Ovary (tissue), 9 donors: ENCODE data around the gene PPRC1. TPM values are rescaled to one million over a fixed set of nuclear protein-coding genes. Genes with fewer than 3 reads are reported as not detected.

Experiments
- DNase-seq, 5 donors: peaks; one replicate each; pipeline ENCODE4 v3.0.0-alpha.2; 2019 to 2020
- H3K27ac ChIP-seq, 2 donors: fragments of 200-600 bp; one replicate each; pipeline versions ENCODE4 v1.5.1 to v1.8.0; 2019 to 2022
- H3K27me3 ChIP-seq: fragments of 200-600 bp; one replicate; pipeline ENCODE4 v1.8.0; 2022
- H3K36me3 ChIP-seq: fragments of 200-600 bp; sonication (generic); one replicate; pipeline ENCODE4 v1.5.1; 2019
- H3K4me1 ChIP-seq: one replicate; pipeline ENCODE4 v1.8.1; 2013; ENCODE audit warnings: mild to moderate bottlenecking, moderate library complexity; ENCODE audit not compliant: insufficient read depth
- H3K4me3 ChIP-seq: fragments of 200-600 bp; sonication (generic); one replicate; pipeline ENCODE4 v1.5.1; 2017
- H3K9me3 ChIP-seq, 2 donors: fragments of 200-600 bp in 1 of 2; sonication (generic) in 1 of 2; one replicate each; pipeline versions ENCODE4 v1.5.1 to v1.8.1; 2013 to 2019; ENCODE audit warnings: mild to moderate bottlenecking in 1 of 2, moderate library complexity in 1 of 2
- EP300 ChIP-seq: sonication (generic); formaldehyde crosslinking; IDR thresholded peaks from one replicate; pipeline ENCODE4 v1.6.1; 2017; ENCODE audit warnings: antibody characterized with exemption
- POLR2A ChIP-seq: fragments of 450-650 bp; IDR thresholded peaks from one replicate; pipeline ENCODE4 v1.6.1; 2017; ENCODE audit warnings: antibody characterized with exemption, mild to moderate bottlenecking, moderate library complexity
- WGBS, 3 donors: extraction: QIAGEN DNeasy Blood & Tissue Kit in 1 of 3; methylation state at CpG; one replicate each; pipeline versions ENCODE4 v1.1.5 to v1.1.7; 2013 to 2017; 5-methylcytosine and 5-hydroxymethylcytosine counted together
- intact Hi-C, 4 donors: fragments of 100-400 bp; cut with DNase I; formaldehyde crosslinking; loops; one replicate each; pipeline versions ENCODE4 v1.11.0 to v1.15.1; 2022 to 2023
- polyA plus RNA-seq, 2 donors: library from polyadenylated mRNA; stranded (reverse); fragments of 200-250 nt in 1 of 2; fragments of 350-450 nt in 1 of 2; fragmentation: Illumina TruSeq in 1 of 2; extraction: RNeasy Lipid Tissue Mini Kit (QIAGEN cat#74804) in 1 of 2; gene quantifications; one replicate each; pipeline ENCODE4 v1.2.3, GENCODE V29; 2013 to 2014
- total RNA-seq, 7 donors: library from RNA; depleted of rRNA in 2 of 7; stranded (reverse); fragments of >200 nt in 2 of 7; fragmentation: NEBNext Ultra II Directional in 3 of 7; extraction: Animal tissue kit (Norgen Biotek cat#: 25700) in 3 of 7; gene quantifications; one replicate each; pipeline versions ENCODE4 v1.1.0 to v1.2.4, GENCODE V29; 2016 to 2023
- TF ChIP-seq, protein P1 (sequence below), 3 donors: fragments of 450-650 bp in 2 of 3; fragments of 200-600 bp in 1 of 3; IDR thresholded peaks; one replicate each; pipeline versions ENCODE4 v1.5.1 to v1.8.0; 2016 to 2022; ENCODE audit warnings: antibody characterized with exemption in 3 of 3, mild to moderate bottlenecking in 1 of 3
- donor health status: DM: no; HTN: no; CAD: no; lungs with moderate emphysema.
- donor health status: DM: no; HTN: no; CAD: no.
- donor health status: Bipolar disorder and iron deficiency.
- donor health status: DM: yes; HTN: yes; CAD: no.
- donor health status: DM: no; HTN: no; CAD: no.
- donor health status: DM: yes; HTN: yes; CAD: no.

Gene PPRC1
- total and polyA plus RNA-seq, 9 donors, result 11.8 to 68.7 (median 35.1) TPM

DNA sequence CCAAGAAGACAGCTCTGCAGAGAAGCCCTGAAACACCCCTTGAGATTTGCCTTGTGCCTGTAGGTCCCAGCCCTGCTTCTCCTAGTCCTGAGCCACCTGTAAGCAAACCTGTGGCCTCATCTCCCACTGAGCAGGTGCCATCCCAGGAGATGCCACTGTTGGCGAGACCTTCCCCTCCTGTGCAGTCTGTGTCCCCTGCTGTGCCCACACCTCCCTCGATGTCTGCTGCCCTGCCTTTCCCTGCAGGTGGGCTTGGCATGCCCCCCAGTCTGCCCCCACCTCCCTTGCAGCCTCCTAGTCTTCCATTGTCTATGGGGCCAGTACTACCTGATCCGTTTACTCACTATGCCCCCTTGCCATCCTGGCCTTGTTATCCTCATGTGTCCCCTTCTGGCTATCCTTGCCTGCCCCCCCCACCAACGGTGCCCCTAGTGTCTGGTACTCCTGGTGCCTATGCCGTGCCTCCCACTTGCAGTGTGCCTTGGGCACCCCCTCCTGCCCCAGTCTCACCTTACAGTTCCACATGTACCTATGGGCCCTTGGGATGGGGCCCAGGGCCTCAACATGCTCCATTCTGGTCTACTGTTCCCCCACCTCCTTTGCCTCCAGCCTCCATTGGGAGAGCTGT is 8.2 kb downstream of the PPRC1 start:
- no peak for DNase-seq
- Histone ChIP-seq H3K9me3 (no peaks in the 10 kb centered on the region), H3K4me1 (peaks cover 3% of the 10 kb centered on the region), H3K36me3 (no peaks in the 10 kb centered on the region), H3K4me3 (no peak overlapping the region), H3K27me3 (no peaks in the 10 kb centered on the region), H3K27ac (no peak overlapping the region)
- intact Hi-C loops, result no loop called here
- WGBS, 3 donors, result 77 to 82% (median 80%) methylated on average over 5 of the region's 5 CpGs
- TF ChIP-seq, protein P1, sequence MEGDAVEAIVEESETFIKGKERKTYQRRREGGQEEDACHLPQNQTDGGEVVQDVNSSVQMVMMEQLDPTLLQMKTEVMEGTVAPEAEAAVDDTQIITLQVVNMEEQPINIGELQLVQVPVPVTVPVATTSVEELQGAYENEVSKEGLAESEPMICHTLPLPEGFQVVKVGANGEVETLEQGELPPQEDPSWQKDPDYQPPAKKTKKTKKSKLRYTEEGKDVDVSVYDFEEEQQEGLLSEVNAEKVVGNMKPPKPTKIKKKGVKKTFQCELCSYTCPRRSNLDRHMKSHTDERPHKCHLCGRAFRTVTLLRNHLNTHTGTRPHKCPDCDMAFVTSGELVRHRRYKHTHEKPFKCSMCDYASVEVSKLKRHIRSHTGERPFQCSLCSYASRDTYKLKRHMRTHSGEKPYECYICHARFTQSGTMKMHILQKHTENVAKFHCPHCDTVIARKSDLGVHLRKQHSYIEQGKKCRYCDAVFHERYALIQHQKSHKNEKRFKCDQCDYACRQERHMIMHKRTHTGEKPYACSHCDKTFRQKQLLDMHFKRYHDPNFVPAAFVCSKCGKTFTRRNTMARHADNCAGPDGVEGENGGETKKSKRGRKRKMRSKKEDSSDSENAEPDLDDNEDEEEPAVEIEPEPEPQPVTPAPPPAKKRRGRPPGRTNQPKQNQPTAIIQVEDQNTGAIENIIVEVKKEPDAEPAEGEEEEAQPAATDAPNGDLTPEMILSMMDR (IDR thresholded peaks at IDR 0.05), result no peak
- TF ChIP-seq EP300 (no peak), POLR2A (no peak)

DNA sequence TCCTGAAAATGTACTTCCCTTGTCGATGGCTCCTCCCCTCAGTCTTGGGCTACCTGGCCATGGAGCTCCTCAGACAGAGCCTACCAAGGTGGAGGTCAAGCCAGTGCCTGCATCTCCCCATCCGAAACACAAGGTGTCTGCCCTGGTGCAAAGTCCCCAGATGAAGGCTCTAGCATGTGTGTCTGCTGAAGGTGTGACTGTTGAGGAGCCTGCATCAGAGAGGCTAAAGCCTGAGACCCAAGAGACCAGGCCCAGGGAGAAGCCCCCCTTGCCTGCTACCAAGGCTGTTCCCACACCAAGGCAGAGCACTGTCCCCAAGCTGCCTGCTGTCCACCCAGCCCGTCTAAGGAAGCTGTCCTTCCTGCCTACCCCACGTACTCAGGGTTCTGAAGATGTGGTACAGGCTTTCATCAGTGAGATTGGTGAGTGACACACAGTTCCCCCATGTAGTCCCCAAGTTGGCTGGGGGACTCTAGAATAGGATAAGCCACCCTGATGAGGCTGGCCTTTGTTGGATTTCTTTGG is 8.8 kb downstream of the PPRC1 start:
- DNase-seq, result peak in 1 of 5 donors; percentile 10
- H3K27ac ChIP-seq, result no peak overlapping the region

GRCh38 chr10:102146971-102147428 is 14.2 kb downstream of the PPRC1 start:
- H3K4me3 ChIP-seq, result no peak overlapping the region
- DNase-seq, result no peak
- intact Hi-C loops, result no loop called here
- H3K27ac ChIP-seq, result no peak overlapping the region
- H3K9me3 ChIP-seq, result no peaks in the 10 kb centered on the region
- no peaks in the 10 kb centered on the region for H3K36me3 ChIP-seq
- WGBS, 3 donors, result 85 to 88% (median 86%) methylated on average over 17 of the region's 17 CpGs
- TF ChIP-seq EP300 (no peak), POLR2A (no peak)
- TF ChIP-seq, protein P1 (IDR thresholded peaks at IDR 0.05), result no peak
- H3K27me3 ChIP-seq, result no peaks in the 10 kb centered on the region
- H3K4me1 ChIP-seq, result peaks cover 3% of the 10 kb centered on the region

More for the DNA sequence above, 8.8 kb downstream of the PPRC1 start:
- H3K36me3 ChIP-seq, result no peaks in the 10 kb centered on the region
- H3K4me3 ChIP-seq, result no peak overlapping the region
- no peaks in the 10 kb centered on the region for H3K27me3 ChIP-seq
- intact Hi-C loops, result no loop called here
- 80 to 90% (median 87%) methylated on average over 4 of the region's 4 CpGs for WGBS, 3 donors
- no peaks in the 10 kb centered on the region for H3K9me3 ChIP-seq
- H3K4me1 ChIP-seq, result peaks cover 2% of the 10 kb centered on the region
- TF ChIP-seq EP300 (no peak), POLR2A (no peak)
- TF ChIP-seq, protein P1 (IDR thresholded peaks at IDR 0.05), result no peak

DNA sequence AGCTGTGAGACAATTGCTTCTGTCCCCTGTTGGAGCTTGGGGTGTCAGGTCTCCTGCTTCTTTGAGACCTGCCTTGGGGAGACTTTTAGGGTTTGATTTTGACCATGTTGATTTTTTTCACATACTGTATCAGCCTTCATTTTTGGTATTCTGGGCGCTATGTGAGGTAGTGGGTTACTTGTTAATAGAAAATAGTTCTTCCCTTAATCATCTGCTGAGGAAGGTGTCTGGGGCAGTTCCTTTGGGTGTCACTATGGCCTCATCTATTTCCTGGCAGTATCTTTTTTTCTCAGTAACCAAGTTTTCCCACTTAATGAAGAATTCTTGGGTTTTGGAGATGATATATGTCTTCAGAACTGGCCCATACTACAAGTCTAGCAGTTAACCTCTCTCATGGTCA is 14.7 kb downstream of the PPRC1 start:
- Histone ChIP-seq H3K36me3 (no peaks in the 10 kb centered on the region), H3K27me3 (no peaks in the 10 kb centered on the region), H3K4me3 (no peak overlapping the region), H3K27ac (no peak overlapping the region), H3K4me1 (peaks cover 3% of the 10 kb centered on the region), H3K9me3 (no peaks in the 10 kb centered on the region)
- no peak for TF ChIP-seq EP300
- no peak for TF ChIP-seq POLR2A
- TF ChIP-seq, protein P1 (IDR thresholded peaks at IDR 0.05), result no peak
- intact Hi-C loops, result no loop called here
- DNase-seq, result no peak
- WGBS, 3 donors, result 94 to 100% (median 98%) methylated on average over 1 of the region's 1 CpG
